ENCODE results near the gene DDI2. TPM values are rescaled to one million over a fixed set of nuclear protein-coding genes. Genes with fewer than 3 reads are reported as not detected.

The DDI2 gene
- total and polyA plus RNA-seq, 9 of the 15 experiments (the other 6 are each of a cell fraction or from before 2014, with no cell fraction given) = 6.5 to 48.4 (median 21.2) TPM

GRCh38 chr1:15618077-15618654, 908 bp downstream of the DDI2 start:
- H2AFZ ChIP-seq (ENCODE audit: low read depth, low read length) = peak overlapping the region; percentile 90
- H3K27me3 ChIP-seq (ENCODE audit: control insufficient read depth in 2 of 2, insufficient read depth in 2 of 2, low read length in 2 of 2) = no peaks in the 10 kb centered on the region
- FAIRE-seq = no peak
- no peaks in the 10 kb centered on the region for H3K9me3 ChIP-seq (replicated peaks; ENCODE audit: control insufficient read depth, insufficient read depth, low read depth, low read length)
- H3K9ac ChIP-seq (ENCODE audit: insufficient read depth in 1 of 2, low read depth in 2 of 2, low read length in 2 of 2) = peak overlapping the region; percentile 88 to 98
- DNase-seq (ENCODE audit: extremely low read depth in 1 of 4, low spot score in 3 of 4) = peak in 1 of 4 experiments; percentile 31
- peak; percentile 3; the same call in 1 of the 3 replicates for ATAC-seq
- intact Hi-C loops (cut with micrococcal nuclease) (no loop called here), in situ Hi-C loops (cut with MboI) (no loop called here)
- ChIA-PET POLR2A (interaction anchor here (0.5 to 2.1 kb wide), 12 partner anchors 12 to 110 kb away, joined by 3 to 17 read pairs (median 3); no protein-coding TSS in a partner anchor), CTCF (ENCODE audit: low intra/inter-chr PET ratio) (no interaction called here)
- H3K4me1 ChIP-seq (replicated peaks in 1 of 2; ENCODE audit: control insufficient read depth in 2 of 2, insufficient read depth in 2 of 2, low read length in 2 of 2) = peaks cover 23 to 39% of the 10 kb centered on the region in 2 experiments
- no peaks in the 10 kb centered on the region for H3K9me1 ChIP-seq (ENCODE audit: control insufficient read depth, insufficient read depth, low read length)
- peaks cover 5% of the 10 kb centered on the region; the same call in 1 of the 2 replicates for H4K20me1 ChIP-seq (replicated peaks; ENCODE audit: control insufficient read depth, insufficient read depth, low read length)
- H3K4me3 ChIP-seq = peak overlapping the region; percentile 94
- peaks cover 30% of the 10 kb centered on the region for H3K36me3 ChIP-seq (ENCODE audit: control insufficient read depth, insufficient read depth, low read length)
- no TSS peak for BruUV-seq (replicated peaks)
- H3K79me2 ChIP-seq (ENCODE audit: control insufficient read depth, insufficient read depth, low read length) = peaks cover 59% of the 10 kb centered on the region
- H3K27ac ChIP-seq (ENCODE audit: extremely low read depth, low read depth, low read length) = peak overlapping the region; percentile 83
- peak overlapping the region; percentile 97 for H3K4me2 ChIP-seq (ENCODE audit: insufficient read depth, low read length)
- 3% methylated on average over 8 of the region's 8 CpGs for WGBS (ENCODE audit: insufficient coverage, low coverage, missing lambda C conversion rate)
- TF ChIP-seq ZNF830 (CRISPR knock-in tag; IDR thresholded peaks at IDR 0.05) (no peak), SMARCA4 (IDR thresholded peaks at IDR 0.05) (0 out of 2 replicates have a peak, but pooled peaks have one; percentile 12), KDM1A (IDR thresholded peaks at IDR 0.05) (peak in 1 of 2 experiments; percentile 22; a peak in 1 of 4 replicates), ZSCAN29 (IDR thresholded peaks at IDR 0.05) (no peak), NR2C1 (IDR thresholded peaks at IDR 0.05) (peak; percentile 22; the same call in 1 of the 2 replicates), NR2C1 (tag; IDR thresholded peaks at IDR 0.05) (peak; percentile 45; the same call in 1 of the 2 replicates), PML (IDR thresholded peaks at IDR 0.05; ENCODE audit: low read length) (peak; percentile 40; the same call in 1 of the 2 replicates), TBP (optimal IDR thresholded peaks at IDR 0.05; ENCODE audit: low read depth, low read length) (peak; percentile 47), NR1H2 (CRISPR knock-in tag; IDR thresholded peaks at IDR 0.05) (no peak), GABPA (tag; conservative IDR thresholded peaks at IDR 0.05; ENCODE audit: low read depth) (peak; percentile 55; the same call in 1 of the 2 replicates), PHF21A (IDR thresholded peaks at IDR 0.05; ENCODE audit: borderline replicate concordance, low read depth) (0 out of 2 replicates have a peak, but pooled peaks have one; percentile 58), NR2C2 (CRISPR knock-in tag; IDR thresholded peaks at IDR 0.05) (no peak), NR2C2 (tag; IDR thresholded peaks at IDR 0.05) (peak; percentile 91), ATF6 (CRISPR knock-in tag; IDR thresholded peaks at IDR 0.05) (0 out of 2 replicates have a peak, but pooled peaks have one; percentile 5), ZNF445 (CRISPR knock-in tag; IDR thresholded peaks at IDR 0.05; ENCODE audit: low read depth) (no peak), ZNF699 (CRISPR knock-in tag; IDR thresholded peaks at IDR 0.05; ENCODE audit: insufficient replicate concordance) (no peak), NONO (IDR thresholded peaks at IDR 0.05; ENCODE audit: low read depth in 2 of 2, low read length in 1 of 2) (peak in 1 of 2 experiments; percentile 46; a peak in 1 of 4 replicates), ZKSCAN1 (IDR thresholded peaks at IDR 0.05; ENCODE audit: low read depth, low read length) (no peak), HMGN3 (IDR thresholded peaks at IDR 0.05; ENCODE audit: borderline replicate concordance, extremely low read depth, insufficient read length, low read depth, low read length) (no peak), E2F6 (IDR thresholded peaks at IDR 0.05; ENCODE audit: borderline replicate concordance in 1 of 2, extremely low read depth in 1 of 2, insufficient read depth in 1 of 2, insufficient read length in 1 of 2, low read depth in 1 of 2, low read length in 1 of 2, poor library complexity in 1 of 2, severe bottlenecking in 1 of 2) (no peak), ZNF175 (CRISPR knock-in tag; IDR thresholded peaks at IDR 0.05; ENCODE audit: low read depth) (0 out of 2 replicates have a peak, but pooled peaks have one; percentile 41)
